Anterior cingulate cortex (tissue), 58 donors: ENCODE data around the gene STH.

Experiments used
- DNase-seq, 58 donors: peaks; one replicate each; lab custom pipeline; 2025; lab: John Stamatoyannopoulos, UW

STH gene

DNA sequence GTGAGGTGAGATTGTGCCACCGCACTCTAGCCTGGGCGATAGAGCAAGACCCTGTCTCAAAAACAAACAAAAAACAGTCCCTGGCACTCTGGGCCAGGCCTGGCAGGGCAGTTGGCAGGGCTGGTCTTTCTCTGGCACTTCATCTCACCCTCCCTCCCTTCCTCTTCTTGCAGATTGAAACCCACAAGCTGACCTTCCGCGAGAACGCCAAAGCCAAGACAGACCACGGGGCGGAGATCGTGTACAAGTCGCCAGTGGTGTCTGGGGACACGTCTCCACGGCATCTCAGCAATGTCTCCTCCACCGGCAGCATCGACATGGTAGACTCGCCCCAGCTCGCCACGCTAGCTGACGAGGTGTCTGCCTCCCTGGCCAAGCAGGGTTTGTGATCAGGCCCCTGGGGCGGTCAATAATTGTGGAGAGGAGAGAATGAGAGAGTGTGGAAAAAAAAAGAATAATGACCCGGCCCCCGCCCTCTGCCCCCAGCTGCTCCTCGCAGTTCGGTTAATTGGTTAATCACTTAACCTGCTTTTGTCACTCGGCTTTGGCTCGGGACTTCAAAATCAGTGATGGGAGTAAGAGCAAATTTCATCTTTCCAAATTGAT, 24.8 kb downstream of the STH start:
- peak in 15 of 58 donors; percentile 21 to 57 (median 36) for DNase-seq

DNA sequence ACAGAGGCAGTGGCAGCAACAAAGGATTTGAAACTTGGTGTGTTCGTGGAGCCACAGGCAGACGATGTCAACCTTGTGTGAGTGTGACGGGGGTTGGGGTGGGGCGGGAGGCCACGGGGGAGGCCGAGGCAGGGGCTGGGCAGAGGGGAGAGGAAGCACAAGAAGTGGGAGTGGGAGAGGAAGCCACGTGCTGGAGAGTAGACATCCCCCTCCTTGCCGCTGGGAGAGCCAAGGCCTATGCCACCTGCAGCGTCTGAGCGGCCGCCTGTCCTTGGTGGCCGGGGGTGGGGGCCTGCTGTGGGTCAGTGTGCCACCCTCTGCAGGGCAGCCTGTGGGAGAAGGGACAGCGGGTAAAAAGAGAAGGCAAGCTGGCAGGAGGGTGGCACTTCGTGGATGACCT, 25.5 kb downstream of the STH start:
- no peak for DNase-seq

DNA sequence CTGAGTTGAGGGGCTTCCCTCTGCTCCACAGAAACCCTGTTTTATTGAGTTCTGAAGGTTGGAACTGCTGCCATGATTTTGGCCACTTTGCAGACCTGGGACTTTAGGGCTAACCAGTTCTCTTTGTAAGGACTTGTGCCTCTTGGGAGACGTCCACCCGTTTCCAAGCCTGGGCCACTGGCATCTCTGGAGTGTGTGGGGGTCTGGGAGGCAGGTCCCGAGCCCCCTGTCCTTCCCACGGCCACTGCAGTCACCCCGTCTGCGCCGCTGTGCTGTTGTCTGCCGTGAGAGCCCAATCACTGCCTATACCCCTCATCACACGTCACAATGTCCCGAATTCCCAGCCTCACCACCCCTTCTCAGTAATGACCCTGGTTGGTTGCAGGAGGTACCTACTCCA, 26.0 kb downstream of the STH start:
- no peak for DNase-seq

DNA sequence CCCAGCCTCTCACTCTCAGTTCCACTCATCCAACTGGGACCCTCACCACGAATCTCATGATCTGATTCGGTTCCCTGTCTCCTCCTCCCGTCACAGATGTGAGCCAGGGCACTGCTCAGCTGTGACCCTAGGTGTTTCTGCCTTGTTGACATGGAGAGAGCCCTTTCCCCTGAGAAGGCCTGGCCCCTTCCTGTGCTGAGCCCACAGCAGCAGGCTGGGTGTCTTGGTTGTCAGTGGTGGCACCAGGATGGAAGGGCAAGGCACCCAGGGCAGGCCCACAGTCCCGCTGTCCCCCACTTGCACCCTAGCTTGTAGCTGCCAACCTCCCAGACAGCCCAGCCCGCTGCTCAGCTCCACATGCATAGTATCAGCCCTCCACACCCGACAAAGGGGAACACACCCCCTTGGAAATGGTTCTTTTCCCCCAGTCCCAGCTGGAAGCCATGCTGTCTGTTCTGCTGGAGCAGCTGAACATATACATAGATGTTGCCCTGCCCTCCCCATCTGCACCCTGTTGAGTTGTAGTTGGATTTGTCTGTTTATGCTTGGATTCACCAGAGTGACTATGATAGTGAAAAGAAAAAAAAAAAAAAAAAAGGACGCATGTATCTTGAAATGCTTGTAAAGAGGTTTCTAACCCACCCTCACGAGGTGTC, 26.6 kb downstream of the STH start:
- no peak for DNase-seq

DNA sequence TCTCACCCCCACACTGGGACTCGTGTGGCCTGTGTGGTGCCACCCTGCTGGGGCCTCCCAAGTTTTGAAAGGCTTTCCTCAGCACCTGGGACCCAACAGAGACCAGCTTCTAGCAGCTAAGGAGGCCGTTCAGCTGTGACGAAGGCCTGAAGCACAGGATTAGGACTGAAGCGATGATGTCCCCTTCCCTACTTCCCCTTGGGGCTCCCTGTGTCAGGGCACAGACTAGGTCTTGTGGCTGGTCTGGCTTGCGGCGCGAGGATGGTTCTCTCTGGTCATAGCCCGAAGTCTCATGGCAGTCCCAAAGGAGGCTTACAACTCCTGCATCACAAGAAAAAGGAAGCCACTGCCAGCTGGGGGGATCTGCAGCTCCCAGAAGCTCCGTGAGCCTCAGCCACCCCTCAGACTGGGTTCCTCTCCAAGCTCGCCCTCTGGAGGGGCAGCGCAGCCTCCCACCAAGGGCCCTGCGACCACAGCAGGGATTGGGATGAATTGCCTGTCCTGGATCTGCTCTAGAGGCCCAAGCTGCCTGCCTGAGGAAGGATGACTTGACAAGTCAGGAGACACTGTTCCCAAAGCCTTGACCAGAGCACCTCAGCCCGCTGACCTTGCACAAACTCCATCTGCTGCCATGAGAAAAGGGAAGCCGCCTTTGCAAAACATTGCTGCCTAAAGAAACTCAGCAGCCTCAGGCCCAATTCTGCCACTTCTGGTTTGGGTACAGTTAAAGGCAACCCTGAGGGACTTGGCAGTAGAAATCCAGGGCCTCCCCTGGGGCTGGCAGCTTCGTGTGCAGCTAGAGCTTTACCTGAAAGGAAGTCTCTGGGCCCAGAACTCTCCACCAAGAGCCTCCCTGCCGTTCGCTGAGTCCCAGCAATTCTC, 27.4 kb downstream of the STH start:
- peak in 4 of 58 donors; percentile 20 to 31 (median 24) for DNase-seq

DNA sequence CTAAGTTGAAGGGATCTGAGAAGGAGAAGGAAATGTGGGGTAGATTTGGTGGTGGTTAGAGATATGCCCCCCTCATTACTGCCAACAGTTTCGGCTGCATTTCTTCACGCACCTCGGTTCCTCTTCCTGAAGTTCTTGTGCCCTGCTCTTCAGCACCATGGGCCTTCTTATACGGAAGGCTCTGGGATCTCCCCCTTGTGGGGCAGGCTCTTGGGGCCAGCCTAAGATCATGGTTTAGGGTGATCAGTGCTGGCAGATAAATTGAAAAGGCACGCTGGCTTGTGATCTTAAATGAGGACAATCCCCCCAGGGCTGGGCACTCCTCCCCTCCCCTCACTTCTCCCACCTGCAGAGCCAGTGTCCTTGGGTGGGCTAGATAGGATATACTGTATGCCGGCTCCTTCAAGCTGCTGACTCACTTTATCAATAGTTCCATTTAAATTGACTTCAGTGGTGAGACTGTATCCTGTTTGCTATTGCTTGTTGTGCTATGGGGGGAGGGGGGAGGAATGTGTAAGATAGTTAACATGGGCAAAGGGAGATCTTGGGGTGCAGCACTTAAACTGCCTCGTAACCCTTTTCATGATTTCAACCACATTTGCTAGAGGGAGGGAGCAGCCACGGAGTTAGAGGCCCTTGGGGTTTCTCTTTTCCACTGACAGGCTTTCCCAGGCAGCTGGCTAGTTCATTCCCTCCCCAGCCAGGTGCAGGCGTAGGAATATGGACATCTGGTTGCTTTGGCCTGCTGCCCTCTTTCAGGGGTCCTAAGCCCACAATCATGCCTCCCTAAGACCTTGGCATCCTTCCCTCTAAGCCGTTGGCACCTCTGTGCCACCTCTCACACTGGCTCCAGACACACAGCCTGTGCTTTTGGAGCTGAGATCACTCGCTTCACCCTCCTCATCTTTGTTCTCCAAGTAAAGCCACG, 28.3 kb downstream of the STH start:
- DNase-seq: no peak

DNA sequence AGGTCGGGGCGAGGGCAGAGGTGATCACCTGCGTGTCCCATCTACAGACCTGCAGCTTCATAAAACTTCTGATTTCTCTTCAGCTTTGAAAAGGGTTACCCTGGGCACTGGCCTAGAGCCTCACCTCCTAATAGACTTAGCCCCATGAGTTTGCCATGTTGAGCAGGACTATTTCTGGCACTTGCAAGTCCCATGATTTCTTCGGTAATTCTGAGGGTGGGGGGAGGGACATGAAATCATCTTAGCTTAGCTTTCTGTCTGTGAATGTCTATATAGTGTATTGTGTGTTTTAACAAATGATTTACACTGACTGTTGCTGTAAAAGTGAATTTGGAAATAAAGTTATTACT, 28.9 kb downstream of the STH start:
- DNase-seq: no peak

DNA sequence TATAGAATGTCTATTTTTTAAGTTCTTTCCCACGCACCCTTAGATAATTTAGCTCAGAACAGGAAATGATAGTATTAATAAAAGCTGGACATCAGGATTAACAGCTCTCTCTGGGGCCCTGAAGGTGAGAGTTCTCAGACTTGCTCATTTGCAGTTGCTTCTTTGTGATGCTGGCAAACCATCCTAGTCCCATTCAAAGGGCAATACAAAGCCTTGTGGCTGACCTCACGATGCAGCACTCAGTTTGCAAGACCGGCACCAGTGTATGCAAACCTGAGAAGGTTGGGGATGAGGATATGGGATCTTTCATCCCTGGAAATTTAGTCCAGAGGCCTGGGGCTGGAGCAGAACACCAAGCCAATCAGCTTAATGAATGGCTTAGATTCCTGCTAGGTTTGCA, 29.3 kb downstream of the STH start:
- DNase-seq: no peak

DNA sequence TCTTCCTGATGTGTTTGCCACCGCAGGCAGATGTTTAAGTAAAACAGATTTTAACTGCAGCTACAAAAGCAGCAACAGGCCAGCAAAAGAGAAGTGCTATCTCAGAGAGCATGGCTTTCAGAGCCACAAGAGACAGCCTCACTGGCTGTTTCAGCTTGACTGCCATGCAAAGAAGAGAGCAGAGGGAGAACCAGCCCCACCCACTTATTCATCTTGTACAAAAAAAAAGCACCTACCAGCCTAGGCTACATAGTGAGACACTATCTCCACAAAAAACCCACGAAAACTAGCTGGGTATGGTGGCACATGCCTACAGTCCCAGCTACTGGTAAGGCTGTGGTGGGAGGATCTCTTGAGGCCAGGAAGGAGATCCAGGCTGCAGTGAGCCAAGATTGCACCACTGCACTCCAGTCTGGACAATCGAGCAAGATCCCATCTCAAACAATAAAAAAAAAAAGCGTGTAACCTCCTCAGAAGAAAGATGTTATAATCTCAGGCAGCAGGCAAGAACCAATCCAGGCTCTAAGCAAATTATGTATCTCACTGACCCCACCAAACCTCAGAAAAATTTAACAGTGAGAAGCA, 30.0 kb downstream of the STH start:
- no peak for DNase-seq

DNA sequence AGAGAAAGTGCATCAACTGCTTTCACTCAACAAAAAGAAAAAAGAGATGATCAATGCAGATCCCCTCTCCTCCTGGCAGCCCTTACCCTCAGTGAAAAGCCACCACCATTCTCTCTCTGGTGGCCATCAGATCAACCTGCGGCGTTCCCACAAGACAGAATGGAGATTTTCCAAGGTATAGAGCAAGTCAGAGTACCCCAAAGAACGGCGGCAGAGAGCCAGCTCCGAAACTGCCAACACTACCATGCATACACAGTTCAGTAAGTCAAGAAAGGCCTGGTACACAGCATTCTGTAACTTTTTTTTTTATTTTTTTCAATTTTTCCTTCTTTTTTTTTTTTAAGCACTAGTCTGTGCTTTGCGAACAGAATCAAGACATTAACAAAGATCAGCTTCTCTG, 30.6 kb downstream of the STH start:
- DNase-seq: no peak

DNA sequence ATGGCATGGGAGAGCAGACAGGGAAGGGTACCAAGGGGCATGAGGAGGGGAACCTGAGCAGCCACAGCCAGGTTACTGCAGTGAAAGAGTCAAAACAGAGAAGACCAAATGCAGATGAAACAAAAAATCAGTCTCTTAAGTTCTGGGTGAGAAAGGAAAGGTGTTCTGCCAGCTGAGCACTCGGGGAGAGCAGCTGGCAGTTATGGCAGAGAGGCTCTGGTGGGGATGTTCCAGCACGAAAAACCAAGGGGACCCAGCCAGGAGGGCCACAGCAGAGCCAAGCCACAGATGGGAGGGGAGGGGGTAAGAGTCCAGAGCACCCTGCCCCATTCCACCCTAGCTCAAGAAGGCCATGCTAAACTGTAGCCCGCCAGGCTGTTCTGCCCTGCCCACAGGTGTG, 31.7 kb downstream of the STH start:
- no peak for DNase-seq

DNA sequence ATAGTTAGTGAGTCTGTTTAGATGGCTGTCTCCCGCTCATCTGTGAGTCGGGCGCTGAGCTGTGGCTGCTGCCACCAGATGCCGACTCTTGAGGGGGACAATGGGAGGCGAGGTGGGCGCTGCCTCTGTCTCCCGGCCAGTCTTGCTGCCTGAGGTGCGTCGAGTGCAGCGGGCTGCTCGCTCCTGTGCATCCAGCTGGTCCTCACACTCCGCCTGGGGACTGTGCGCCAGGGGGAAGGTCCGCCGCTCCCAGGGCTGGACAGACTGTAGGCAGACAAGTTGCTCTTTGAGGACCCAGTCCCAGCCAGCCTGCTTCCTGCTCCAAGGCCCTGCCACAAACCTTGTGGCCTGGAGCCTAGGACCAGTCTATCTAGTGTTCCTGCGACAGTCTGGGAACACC, 32.4 kb downstream of the STH start:
- no peak for DNase-seq

DNA sequence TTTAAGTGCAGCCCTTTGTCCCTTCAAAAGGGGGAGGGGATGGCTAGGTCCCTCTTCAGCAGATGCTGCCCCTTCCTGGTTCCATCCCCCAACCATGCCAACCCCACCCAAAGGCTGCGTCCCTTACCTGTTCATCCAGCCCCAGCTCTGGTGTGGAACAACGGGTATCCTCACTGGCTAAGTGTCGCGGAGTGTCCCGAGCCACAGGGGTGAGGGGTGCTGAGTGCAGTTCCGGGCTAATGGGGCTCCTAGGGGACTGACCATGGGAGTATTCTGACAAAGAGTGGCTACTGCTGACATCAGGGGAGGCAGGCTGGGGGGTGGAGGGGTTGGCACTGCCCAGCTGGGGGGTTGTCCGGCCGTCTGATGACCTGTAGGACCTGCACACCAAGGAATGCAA, 32.9 kb downstream of the STH start:
- no peak for DNase-seq

DNA sequence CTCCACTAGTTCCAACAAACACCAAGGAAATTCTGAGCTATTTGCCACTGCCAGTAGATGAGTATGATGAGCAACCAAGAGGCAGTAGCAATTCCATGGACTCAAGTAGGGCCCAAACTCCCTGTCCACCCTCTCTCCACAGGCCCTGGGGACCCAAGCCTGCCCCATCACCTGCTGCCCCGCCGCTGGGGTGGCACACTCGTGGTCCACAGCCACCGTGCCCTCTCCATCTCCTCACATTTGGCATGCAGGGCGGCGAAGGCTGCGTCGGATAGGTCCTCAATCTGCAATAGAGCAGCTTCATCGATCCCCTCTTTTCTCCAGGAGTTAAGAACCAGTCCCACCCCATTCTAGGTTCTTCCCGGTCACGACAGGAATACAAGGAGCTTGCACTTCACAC, 33.9 kb downstream of the STH start:
- no peak for DNase-seq

DNA sequence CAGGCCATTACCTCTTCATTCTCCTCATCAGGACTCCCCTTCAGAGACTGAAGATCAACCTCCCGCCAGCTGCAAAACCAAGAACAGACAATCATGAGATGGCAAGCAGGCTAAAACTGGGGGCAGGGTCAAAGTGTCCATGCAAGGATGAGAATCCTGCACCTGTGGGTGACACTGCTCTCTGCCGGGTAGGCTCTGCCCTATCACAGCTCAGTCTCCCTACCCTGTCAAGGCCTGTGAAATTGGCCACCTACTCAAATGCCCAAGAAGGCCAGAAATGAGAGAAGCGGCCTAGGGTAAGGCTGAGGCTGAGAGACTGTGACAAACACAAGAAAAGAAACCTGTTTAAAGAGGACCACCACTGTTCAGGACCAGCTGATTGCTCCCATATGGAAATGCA, 34.3 kb downstream of the STH start:
- DNase-seq: no peak

DNA sequence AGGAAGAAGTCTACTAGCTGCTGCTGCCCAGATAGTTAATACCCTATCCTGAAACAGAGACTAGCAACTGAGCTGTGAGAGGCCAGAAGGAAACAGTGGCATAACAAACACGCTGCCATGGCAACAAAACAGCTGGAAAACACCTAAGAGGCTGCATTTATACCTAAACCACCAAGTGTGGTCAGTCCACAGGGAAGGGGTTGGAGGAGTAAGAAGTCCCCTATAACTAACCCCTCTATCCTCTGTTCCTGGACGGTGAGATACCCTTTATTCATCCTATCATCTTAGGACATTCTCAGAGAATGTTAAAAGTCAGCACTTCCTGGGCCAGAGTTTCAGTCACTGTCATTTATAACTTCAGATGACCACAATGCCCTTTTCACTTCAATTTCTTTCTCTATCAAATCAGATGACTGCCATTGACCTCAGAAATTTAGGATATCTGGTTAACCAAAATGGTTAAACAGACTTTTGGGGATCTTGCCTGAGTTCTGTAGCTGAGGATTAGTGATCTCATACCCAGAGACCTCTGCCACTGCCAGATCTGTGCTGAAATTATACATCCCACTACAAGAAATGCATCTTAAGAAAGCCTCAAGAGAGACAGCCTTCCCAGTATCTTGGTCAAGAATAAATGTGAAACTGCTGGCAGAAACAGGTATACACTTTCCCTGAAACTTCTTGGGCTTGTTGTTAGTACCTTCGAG, 36.2 kb downstream of the STH start:
- DNase-seq: no peak

DNA sequence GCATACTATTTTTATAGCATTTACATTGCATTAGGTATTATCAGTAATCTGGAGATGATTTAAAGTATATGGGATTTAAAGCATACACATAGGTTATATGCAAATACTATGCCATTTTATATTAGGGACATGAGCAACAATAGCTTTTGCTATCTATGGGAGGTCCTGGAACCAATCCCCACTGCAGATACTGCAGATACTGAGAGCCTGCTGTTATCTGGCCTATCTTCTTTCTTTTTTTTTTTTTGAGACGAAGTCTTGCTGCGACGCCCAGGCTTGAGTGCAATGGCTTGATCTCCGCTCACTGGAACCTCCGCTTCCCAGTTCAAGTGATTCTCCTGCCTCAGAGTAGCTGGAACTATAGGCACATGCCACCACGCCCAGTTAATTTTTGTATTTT, 37.4 kb downstream of the STH start:
- DNase-seq: no peak

DNA sequence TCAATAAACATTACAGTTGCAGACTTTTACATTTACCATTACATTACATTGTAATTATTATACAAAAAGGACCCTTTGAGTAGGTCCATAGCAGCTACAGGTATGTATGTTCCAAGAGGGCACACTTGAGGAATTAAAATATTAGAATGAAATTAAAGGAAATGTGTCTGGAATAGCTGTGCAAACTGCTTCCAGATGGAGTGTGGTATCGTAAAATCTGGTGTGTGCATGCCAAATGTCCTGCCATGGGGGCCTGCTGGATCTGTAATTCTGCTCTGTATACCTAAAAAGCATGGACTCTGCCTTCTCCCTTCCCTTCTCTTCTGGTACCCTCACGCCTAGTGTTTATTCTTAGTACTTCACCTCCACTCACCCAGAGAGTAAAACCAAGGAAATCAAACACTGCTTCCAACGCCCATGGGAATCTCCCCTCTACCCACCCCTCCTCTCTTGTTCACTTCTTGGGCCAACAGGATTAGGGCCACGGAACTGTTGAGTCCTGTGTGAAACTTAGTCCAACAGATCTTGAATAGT, 38.7 kb downstream of the STH start:
- no peak for DNase-seq

DNA sequence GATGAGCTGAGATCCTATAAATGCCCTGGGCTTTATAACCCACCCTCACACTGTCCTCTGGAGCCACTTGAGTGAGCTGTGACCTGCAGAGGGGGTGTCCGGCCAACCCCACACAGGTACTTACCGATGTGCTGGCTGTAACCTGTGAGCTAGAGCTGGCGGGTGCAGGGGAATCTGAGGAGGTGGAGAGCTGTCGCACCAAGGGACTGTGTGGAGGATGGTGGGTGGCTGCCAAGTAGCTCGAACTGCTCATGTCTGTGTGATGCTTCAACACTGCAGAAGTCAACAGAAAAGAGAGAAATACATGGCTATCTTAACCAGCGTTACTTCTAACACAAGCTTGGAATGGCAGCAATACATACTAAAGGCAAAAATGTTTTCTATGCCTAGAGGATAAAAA, 39.4 kb downstream of the STH start:
- peak in 15 of 58 donors; percentile 17 to 69 (median 39) for DNase-seq
